GM21528 (cell line): ENCODE data around the gene JMJD6.
"Not testable (repeated sequence)": the region's sequence is repeated elsewhere in the genome, so short reads cannot be mapped to it uniquely, and the experiment has no call there.

Experiments
- ATAC-seq: cut with Tn5 transposase; IDR thresholded peaks from one replicate; pipeline ENCODE4 v1.9.1; 2021; ENCODE audit warnings: mild to moderate bottlenecking, moderate library complexity; ENCODE audit not compliant: unreplicated experiment, low FRiP score

JMJD6 gene

DNA sequence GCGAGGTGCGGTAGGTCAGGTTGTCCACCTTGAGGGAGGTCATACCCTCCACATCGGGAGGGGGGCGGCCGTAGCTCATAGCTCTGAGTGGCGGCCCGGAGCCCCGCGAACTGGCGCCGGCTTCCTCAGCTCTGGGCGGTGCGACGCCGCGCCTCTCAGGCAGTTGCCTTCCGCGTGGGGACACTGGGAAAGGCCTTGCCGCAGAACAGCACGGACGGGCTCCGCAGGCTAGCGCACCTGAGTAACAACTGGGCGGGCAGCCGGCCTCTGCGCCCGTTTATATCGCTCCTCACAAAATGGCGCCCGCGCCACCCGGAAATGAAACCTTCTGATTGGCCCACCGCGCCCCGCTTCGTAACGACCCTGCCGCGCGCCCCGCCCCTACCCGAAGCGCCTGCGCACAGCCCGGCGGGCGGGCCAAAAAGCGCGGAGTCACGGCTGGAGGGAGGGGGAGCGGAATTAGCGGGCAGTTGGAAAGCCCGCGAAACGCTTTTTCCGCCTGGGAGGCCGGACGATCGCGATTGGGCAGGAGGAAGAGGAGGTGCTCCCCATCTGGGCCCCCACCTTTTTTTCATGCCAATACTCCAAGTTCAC is 10.8 kb upstream of the JMJD6 start, which contains the start of gene SRSF2:
SRSF2 (minus strand) TSS at position 250 of the 594 bp plus-strand sequence; CDS start at position 79, 171 bp downstream.
- peak; percentile 70 for ATAC-seq

DNA sequence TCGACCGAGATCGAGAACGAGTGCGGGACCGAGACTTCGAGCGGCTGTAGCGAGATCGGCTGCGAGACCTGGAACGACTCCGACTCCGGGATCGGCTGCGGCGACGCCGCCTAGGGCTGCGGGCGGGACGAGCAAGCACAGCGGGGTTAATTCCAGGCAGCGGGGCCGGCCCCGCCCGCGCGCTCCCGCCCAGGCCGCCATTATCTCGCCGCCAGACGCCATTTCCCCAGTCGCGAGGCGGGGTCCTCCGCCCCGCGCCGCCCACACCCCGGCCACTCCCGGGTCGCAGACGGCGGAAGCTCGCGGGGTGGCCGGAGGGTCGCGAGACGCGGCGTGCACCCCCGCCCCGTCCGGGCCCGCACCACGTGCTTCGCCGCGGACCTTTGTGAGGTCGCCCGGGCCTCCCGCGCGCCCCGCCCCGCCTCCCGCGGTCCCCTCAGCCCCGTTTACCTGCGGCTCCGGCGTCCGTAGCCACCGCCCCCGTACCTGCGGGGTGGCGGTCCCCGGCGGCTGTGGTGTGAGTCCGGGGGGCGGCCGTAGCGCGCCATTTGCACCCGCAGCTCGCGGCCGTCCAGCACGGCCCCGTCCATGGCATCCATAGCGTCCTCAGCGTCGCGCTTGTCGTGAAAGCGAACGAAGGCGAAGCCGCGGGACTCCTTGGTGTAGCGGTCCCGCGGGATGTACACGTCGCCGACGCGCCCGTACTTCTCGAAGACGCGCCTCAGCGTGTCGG is 10.1 kb upstream of the JMJD6 start:
- ATAC-seq: peak; percentile 16

DNA sequence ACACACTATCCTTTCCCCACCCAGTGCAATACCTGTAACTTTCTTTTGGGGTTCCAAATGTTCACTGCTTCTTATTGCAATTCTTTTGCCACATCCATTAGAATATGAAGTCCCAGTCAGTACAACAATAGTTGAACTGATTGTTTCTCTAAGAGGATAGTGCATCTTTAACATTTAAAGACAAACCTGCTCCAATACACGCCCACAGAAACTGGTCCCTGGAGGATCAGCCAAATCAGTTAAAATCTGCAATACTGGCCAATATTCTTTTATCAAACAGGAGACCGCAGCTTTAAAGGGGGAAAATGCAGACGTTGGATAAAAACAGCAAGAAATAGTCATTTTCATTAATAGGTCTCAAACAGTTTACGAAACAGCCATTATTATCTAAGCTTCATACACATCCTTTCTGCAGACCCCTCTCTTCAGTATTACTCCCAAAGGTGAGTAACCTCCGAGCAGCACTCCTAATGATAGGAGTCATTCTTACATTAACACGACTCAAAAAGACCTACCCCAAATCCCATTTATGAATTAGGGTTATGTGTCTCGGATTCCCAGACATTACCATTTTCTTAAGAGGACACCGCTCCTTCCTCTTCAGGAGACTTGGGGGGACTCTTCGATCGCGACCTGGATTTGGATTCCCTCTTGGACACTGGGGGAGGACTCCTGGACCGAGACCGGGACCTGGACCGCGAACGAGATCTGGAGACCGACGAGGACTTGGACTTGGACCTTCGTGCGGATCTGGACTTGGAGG is 9.4 kb upstream of the JMJD6 start:
- ATAC-seq: no peak

DNA sequence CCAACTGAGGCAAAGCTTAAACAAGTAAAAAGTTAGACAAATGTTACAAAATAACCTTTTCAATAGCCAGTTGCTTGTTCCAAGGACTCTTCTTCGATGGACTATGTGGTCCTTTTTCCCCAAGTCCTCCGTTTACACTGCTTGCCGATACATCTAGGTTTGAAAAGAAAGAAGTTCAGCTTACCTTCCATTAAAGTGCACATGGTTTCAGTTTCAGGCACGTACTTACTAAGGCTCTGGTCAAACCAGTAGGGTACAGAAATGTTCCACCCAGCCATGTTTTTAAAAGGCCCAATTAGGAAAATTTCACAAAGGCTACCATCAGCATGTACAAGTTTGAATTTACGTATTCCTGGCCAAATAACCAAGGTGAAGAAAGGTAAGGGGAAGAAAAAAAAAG is 8.6 kb upstream of the JMJD6 start:
- ATAC-seq: no peak

DNA sequence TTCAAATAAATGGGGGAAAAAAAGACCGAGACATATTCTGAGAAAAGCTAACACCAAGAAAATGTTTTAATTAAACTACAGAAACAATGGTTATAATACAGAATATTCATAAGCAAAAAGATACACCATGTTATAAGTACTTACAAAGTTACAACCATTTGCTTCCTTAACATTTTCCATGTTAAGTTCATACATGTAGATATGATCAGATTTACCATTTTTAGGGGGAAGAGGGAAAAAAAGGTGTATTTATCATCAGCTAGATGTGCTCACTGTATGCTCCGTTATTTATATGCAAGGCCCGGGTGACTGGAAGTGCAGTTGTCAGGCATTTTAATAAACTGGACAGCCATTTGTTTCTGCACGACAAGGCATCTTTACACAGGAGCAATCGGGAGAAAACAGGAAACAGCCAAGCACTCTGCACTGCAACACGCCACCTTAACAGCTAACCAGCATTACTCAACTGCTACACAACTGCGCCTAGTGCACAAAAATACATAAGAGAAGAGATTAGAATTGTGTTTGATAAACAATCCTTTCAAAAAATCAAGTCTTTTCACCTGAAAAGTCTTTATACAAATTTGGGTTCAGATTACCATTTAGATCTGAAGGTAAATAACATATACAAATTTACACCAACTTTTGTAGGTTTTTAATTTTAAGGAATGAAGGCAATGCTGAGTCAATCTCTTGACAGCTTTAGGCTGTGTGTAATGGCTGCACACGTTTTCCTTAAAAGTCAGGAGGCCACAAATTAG is 7.9 kb upstream of the JMJD6 start:
- no peak for ATAC-seq

DNA sequence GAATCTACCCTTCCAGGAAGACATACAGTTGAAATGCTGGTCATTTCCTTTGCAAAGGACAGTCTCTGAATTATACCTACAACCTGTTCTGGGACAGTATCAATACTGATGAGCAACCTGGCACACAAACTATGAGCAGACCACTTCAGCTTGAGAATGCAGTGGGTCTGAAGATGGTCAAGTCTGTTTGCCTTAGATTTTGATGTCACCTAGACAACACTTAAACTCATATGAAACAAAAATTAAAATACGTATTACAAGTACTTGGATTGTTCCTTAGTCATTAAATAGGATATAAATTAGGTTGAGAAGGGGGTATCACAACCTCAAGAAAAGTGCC is 7.2 kb upstream of the JMJD6 start:
- ATAC-seq: no peak

DNA sequence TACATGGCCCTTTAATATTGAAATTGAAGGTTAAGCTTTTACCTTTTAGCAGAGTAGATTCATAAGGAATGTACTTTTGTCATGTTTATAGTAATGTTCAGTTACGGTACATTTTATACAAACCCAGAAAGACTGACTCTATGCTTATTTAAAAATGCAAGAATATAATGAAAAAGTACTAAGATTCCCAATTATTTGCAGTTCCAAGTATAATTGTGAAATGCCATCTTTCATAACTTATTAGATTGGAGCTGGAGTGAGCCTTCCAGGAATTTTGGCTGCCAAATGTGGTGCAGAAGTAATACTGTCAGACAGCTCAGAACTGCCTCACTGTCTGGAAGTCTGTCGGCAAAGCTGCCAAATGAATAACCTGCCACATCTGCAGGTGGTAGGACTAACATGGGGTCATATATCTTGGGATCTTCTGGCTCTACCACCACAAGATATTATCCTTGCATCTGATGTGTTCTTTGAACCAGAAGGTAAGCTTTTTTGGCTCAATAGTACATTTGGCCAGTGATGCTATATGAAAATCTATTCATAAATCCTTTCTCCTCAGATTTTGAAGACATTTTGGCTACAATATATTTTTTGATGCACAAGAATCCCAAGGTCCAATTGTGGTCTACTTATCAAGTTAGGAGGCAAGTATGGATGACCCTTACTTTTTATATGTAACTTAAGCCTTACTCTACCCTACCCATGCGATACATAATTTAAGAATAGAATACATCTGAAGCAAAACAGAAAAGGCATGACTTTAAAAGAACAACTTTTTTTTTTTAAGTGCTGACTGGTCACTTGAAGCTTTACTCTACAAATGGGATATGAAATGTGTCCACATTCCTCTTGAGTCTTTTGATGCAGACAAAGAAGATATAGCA is 6.6 kb upstream of the JMJD6 start:
- ATAC-seq: no peak

DNA sequence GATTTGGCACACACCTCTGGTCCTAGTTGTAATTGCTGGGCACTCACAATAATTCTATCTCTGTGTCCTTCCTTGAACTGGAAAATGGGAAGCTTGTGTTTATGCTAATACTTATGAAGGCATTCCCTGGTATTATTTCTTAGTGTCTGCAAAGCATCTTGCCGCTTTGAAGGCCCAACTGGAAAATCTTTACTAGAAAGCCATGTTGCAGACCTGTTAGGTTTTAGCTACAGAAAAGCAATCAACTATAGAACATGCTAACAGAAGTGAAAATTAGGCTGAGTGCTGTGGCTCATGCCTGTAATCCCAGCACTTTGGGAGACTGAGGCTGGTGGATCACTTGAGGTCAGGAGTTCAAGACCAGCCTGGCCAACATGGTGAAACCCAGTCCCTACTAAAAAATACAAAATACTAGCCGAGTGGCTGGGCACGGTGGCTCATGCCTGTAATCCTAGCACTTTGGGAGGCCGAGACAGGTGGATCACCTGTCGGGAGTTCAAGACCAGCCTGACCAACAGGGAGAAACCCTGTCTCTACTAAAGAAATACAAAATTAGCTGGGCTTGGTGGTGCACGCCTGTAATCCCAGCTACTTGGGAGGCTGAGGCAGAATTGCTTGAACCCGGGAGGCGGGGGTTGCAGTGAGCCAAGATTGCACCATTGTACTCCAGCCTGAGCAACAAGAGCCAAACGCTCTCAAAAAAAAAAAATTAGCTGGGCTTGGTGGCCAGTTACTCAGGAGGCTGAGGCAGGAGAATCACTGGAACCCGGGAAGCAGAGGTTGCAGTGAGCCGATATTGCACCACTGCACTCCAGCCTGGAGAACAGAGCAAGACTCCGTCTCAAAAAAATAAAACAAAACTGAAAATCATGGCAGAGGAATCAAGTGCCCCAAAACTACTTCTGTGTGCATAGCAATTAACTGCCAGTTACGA is 5.7 kb upstream of the JMJD6 start:
- ATAC-seq: not testable (repeated sequence)

DNA sequence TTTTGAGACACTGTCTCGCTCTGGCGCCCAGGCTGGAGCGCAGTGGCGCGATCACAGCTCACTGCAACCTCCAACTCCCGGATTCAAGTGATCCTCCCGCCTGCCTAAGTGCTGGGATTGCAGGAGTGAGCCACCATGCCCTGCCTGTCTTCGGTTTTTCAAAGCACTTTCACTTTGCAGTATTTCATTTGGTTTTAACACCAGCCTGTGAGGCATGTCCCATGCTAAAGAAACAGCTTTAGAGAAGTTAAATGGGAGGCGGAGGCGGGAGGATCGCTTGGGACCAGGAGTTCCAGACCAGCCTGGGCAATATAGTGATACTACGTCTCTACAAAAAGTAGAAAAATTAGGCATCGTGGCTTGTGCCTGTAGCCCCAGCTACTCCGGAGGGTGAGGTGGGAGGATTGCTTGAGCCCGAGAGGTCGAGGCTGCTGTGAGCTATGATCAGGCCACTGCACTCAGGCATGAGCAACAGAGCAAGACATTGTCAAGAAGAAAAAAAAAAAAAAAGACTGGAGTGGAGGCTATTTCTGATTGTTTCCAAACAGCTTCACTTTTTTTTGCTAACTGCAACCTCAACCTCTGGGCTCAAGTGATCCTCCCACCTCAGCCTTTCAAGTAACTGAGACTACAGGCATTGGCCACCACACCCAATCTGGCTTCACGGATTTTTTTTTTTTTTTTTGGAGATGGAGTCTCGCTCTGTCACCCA is 1.5 kb upstream of the JMJD6 start:
- ATAC-seq: no peak

DNA sequence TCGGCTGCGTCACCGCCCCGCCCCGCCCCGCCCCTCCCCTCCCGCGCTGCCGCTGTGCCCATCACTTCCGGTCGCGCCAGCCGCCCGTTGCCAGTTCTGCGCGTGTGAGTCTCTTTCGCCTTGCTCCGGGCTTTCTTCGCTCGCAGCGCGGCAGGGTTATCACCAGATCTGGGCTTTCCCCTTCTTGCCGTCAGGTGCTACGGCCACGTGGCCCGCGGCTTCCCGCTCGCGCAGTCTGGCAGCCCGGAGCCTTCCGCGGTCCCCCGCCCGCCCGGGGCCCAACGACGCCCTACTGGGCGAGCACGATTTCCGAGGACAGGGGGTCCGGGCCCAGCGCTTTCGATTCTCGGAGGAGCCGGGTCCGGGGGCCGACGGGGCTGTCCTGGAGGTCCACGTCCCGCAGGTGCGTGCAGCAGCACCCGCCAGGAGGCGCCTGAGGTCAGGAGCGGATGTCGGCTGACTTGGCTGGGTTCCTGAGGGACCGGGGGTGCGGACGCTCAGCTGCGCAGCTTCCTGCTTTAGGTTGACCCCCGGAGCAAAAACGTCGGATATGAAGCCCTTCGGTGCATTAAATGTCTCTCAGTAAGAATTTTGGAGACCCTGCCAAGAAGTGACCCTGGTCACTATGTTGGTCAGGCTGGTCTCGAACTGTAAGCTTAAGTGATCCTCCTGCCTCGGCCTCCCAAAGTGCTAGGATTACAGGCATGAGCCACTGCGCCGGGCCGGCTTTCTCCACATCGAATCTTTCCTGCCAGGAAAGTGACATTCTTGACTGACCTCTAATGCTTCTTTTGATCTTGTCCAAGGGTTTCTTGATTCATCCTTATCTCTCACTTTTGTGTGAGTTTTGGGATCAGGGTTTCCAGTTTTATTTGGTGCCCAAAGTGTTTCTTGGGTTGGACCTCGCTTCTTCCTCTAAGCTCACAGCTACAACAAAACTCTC is 641 bp upstream of the JMJD6 start, which contains the start of gene METTL23:
METTL23 (plus strand) TSS at position 64 of the 943 bp plus-strand sequence. CDS start 2,872 bp downstream, outside the sequence.
- ATAC-seq: peak; percentile 48

DNA sequence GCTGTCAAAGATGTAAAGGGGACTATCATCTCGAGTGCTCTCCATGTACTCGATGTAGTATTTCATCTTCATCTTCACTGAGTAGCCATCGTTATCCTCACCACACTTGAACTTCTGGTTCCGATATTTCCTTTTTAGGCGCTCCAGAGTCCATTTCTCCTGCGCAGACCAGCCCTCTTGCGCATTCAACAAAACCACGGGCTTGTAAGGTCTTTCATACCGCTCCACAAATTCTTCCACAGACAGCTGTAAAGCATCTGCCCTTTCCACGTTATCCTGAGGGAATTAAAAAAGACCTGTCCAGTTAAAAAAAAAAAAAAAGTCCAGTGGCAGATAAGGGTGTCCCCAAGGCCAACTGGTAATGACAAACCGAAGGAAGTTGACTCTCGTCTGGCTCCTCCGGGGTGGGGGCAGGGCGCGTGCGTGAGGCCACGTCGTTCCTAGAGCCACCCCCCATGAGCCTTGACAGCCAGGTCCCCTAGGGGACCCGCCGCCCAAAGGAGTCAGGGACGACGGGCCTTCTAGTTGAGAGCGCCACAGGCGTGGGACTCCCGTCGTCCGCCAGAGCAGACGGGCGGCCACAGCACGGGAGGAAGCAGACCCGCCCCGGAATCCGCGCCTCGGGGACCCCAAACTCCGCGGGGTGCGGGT is 701 bp downstream of the JMJD6 start:
- ATAC-seq: peak; percentile 27

DNA sequence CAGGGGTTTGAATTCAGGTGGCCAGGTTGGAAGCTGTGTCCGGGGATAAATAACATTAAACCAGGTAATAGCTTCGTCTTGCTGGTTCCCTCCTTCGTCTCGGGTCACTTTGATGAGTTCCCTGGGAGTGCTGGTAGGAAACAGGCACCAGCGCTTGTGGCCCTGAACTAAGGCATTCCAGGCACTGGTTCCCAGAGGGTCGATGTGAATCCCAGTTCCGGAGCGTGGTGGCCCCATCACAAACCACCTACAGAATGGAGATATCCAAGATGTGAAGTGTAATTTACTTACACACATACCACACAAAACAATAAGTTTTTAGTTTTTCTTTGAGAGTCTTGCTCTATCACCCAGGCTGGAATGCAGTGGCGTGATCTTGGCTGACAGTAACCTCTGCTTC is 2.6 kb downstream of the JMJD6 start:
- ATAC-seq: no peak

DNA sequence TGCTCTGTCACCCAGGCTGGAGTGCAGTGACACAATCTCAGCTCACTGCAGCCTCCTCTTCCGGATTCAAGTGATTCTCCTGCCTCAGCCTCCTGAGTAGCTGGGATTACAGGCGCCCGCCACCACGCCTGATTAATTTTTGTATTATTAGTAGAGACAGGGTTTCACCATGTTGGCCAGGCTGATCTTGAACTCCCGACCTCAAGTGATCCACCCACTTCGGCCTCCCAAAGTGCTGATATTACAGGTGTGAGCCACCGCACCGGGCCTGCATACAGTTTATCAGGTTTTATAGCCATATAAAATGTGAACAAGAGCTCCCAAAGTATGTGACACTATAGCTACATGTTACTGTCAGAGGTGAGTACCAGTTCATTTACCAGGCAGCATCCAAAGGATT is 3.4 kb downstream of the JMJD6 start:
- ATAC-seq: not testable (repeated sequence)

DNA sequence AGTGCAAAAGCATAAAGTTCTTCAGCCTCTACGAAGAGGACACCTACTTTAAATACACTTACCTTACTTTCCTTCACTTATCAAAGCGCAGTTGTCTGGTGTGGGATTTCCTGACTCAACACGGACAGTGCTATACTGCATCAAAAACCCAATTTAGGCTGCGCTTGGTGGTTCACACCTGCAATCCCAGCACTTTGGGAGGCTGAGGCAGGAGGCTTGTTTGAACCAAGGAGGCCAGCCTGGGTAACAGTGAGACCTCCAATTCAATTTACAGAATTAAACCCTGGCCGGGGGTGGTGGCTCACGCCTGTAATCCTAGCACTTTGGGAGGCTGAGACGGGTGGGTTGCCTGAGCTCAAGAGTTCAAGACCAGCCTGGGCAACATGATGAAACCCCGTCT is 4.1 kb downstream of the JMJD6 start:
- ATAC-seq: no peak

DNA sequence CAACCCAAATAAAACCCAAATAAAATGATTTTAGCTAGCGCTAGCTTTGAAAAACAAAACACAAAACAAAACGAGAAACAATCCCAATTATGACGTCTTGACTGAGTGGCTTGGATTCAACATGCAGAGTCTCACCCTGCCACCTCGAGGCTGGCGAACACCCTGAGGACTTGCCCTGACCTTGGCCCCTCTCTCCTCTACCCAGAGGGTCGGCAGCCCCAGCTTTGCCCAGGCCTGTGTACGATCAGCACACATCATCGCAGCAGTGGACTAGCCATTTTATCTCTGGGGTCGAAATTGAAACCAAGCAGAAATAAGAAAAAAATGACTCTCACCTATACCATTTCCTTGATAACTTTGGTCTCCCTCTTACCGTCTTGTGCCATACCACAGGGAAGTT is 4.9 kb downstream of the JMJD6 start:
- no peak for ATAC-seq

DNA sequence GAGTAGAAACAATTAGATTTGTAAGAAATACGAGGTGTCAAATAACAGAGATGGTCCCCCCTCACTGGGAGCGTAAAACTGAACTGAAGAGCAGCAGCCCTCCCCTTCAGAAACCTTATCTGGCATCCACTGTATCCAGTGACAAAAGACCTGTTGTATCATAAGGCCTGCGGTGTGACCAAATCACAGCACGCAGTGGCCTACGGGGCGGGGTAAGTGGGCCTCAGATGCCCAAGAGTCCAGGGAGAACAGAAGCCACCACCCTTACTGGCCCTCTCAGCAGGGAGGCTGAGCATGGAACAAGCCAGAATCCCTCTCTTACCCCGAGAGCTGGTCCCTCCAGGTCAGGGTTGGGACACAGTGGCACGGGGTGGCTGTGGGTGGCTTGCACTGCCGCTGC is 5.5 kb downstream of the JMJD6 start:
- ATAC-seq: no peak

DNA sequence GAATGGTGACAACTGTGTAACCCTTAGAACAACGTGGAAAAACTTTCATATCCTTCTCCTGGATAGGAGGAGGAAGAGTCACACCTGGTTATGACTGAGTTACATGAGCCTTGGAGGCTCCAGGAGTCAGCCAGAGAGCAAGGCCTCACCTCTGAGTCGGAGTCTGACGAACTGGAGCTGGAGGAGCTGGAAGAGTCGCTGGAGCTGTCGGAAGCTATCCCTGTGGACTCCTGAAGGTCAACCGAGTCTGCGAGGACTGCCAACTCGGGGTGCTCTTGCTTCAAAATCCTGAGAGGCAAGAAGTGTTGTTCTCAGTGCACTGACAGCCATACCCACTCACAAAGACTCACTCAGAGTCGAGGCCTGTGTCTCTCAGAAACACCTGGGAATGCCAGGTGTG is 6.2 kb downstream of the JMJD6 start:
- no peak for ATAC-seq
